ENCODE data around the gene DLX4.
A peak's percentile ranks its signal among the peaks of the same experiment; 100 is the strongest.

The DLX4 gene

GRCh38 chr17:49946964-49947584 lies 21.9 kb upstream of the DLX4 start:
- DNase-seq (ENCODE audit: low read depth in 2 of 2): no peak

- DNase-seq (ENCODE audit: low read depth in 2 of 2): no peak
Observed at GRCh38 chr17:49949634-49950033, 19.4 kb upstream of the DLX4 start.

GRCh38 chr17:49951362-49952082 lies 17.5 kb upstream of the DLX4 start:
- no peak for DNase-seq (ENCODE audit: low read depth in 2 of 2)

- peak; percentile 49 to 74 for DNase-seq (ENCODE audit: low read depth in 2 of 2)
Observed at GRCh38 chr17:49952209-49952911, 16.6 kb upstream of the DLX4 start.

GRCh38 chr17:49952912-49953497 lies 16.0 kb upstream of the DLX4 start:
- no peak for DNase-seq (ENCODE audit: low read depth in 2 of 2)

- no peak for DNase-seq (ENCODE audit: low read depth in 2 of 2)
Observed at GRCh38 chr17:49955157-49955556, 13.8 kb upstream of the DLX4 start.

GRCh38 chr17:49956780-49957179 lies 12.2 kb upstream of the DLX4 start:
- DNase-seq (ENCODE audit: low read depth in 2 of 2): no peak

GRCh38 chr17:49957350-49957749 lies 11.6 kb upstream of the DLX4 start:
- DNase-seq (ENCODE audit: low read depth in 2 of 2): no peak

- DNase-seq (ENCODE audit: low read depth in 2 of 2): no peak
Observed at GRCh38 chr17:49958723-49959122, 10.3 kb upstream of the DLX4 start.

- DNase-seq (ENCODE audit: low read depth in 2 of 2): no peak
Observed at GRCh38 chr17:49959183-49959935, 9.6 kb upstream of the DLX4 start.

GRCh38 chr17:49962599-49963308 lies 6.2 kb upstream of the DLX4 start:
- no peak for DNase-seq (ENCODE audit: low read depth in 2 of 2)

GRCh38 chr17:49963309-49963625 lies 5.7 kb upstream of the DLX4 start:
- DNase-seq (ENCODE audit: low read depth in 2 of 2): no peak

GRCh38 chr17:49963626-49964302 lies 5.2 kb upstream of the DLX4 start:
- DNase-seq (ENCODE audit: low read depth in 2 of 2): no peak

GRCh38 chr17:49964303-49964768 lies 4.7 kb upstream of the DLX4 start:
- no peak for DNase-seq (ENCODE audit: low read depth in 2 of 2)

GRCh38 chr17:49964769-49965523 lies 4.0 kb upstream of the DLX4 start:
- no peak for DNase-seq (ENCODE audit: low read depth in 2 of 2)

- no peak for DNase-seq (ENCODE audit: low read depth in 2 of 2)
Observed at GRCh38 chr17:49965524-49965909, 3.5 kb upstream of the DLX4 start.

- DNase-seq (ENCODE audit: low read depth in 2 of 2): no peak
Observed at GRCh38 chr17:49966767-49967166, 2.2 kb upstream of the DLX4 start.

- DNase-seq (ENCODE audit: low read depth in 2 of 2): no peak
Observed at GRCh38 chr17:49967205-49967604, 1.8 kb upstream of the DLX4 start.

GRCh38 chr17:49967621-49968404 lies 1.2 kb upstream of the DLX4 start:
- DNase-seq (ENCODE audit: low read depth in 2 of 2): no peak

All from stimulated activated CD8-positive, alpha-beta memory T cell treated with anti-CD3 and anti-CD28 coated beads, Interleukin-7, amount 100 ng/mL, for 1 hour (primary cell).